NCI-H345 treated with DMSO at 0.1 percent for 48 hours (cell line): ENCODE results near the gene CTSD.
"Not testable (repeated sequence)": the region's sequence is repeated elsewhere in the genome, so short reads cannot be mapped to it uniquely, and the experiment has no call there.

Experiments
- DNase-seq: peaks from one replicate; lab custom pipeline; 2025; ENCODE audit not compliant: unreplicated experiment; lab: John Stamatoyannopoulos, UW

CTSD gene

GRCh38 chr11:1770528-1770927 lies 6.8 kb upstream of the CTSD start:
- DNase-seq = no peak

- no peak for DNase-seq
Measured at GRCh38 chr11:1770061-1770460, 6.3 kb upstream of the CTSD start.

GRCh38 chr11:1769304-1769936 lies 5.7 kb upstream of the CTSD start:
- not testable (repeated sequence) for DNase-seq

GRCh38 chr11:1768141-1768469 lies 4.4 kb upstream of the CTSD start:
- DNase-seq = no peak

- DNase-seq = no peak
Measured at GRCh38 chr11:1767399-1768140, 3.8 kb upstream of the CTSD start.

- DNase-seq = no peak
Measured at GRCh38 chr11:1766719-1767398, 3.1 kb upstream of the CTSD start.

- no peak for DNase-seq
Measured at GRCh38 chr11:1765871-1766718, 2.4 kb upstream of the CTSD start.

- no peak for DNase-seq
Measured at GRCh38 chr11:1763336-1763795, 361 bp downstream of the CTSD start.

GRCh38 chr11:1762537-1763302 lies 1.0 kb downstream of the CTSD start:
- DNase-seq = no peak

- DNase-seq = no peak
Measured at GRCh38 chr11:1761857-1762536, 1.7 kb downstream of the CTSD start.

GRCh38 chr11:1761110-1761856 lies 2.4 kb downstream of the CTSD start:
- DNase-seq = no peak

GRCh38 chr11:1760351-1761109 lies 3.2 kb downstream of the CTSD start:
- no peak for DNase-seq

GRCh38 chr11:1759851-1760220 lies 3.9 kb downstream of the CTSD start:
- DNase-seq = no peak

GRCh38 chr11:1759151-1759850 lies 4.4 kb downstream of the CTSD start:
- DNase-seq = no peak

GRCh38 chr11:1758611-1759150 lies 5.0 kb downstream of the CTSD start:
- DNase-seq = no peak

GRCh38 chr11:1757861-1758610 lies 5.7 kb downstream of the CTSD start:
- DNase-seq = no peak
